HepG2 (cell line): ENCODE measurements around the gene ALB. TPM values are rescaled to one million over a fixed set of nuclear protein-coding genes. Genes with fewer than 3 reads are reported as not detected.

ENCODE experiments used
- CAMTA2 ChIP-seq: sonication (generic); formaldehyde crosslinking; IDR thresholded peaks from 2 replicates; pipeline ENCODE4 v1.4.0; 2020; ENCODE audit warnings: mild to moderate bottlenecking, missing genetic modification reagents, borderline replicate concordance
- CC2D1A ChIP-seq: sonication (generic); formaldehyde crosslinking; IDR thresholded peaks from 2 replicates; pipeline ENCODE4 v1.8.1; 2023; ENCODE audit warnings: mild to moderate bottlenecking, missing genetic modification reagents
- CREM ChIP-seq, 2 experiments: sonication (generic) in 1 of 2; formaldehyde crosslinking in 1 of 2; IDR thresholded peaks; 2 replicates each; pipeline versions ENCODE4 v1.4.0 to v1.6.1; 2016 to 2020; ENCODE audit warnings: antibody characterized with exemption in 1 of 2, mild to moderate bottlenecking in 1 of 2, missing genetic modification reagents in 1 of 2
- DPF2 ChIP-seq: sonication (generic); formaldehyde crosslinking; IDR thresholded peaks from 2 replicates; pipeline ENCODE4 v1.4.0; 2020; ENCODE audit warnings: mild to moderate bottlenecking, low read depth, missing genetic modification reagents, borderline replicate concordance
- HNF4A ChIP-seq: sonication (generic); formaldehyde crosslinking; IDR thresholded peaks from 2 replicates; pipeline ENCODE4 v1.4.0; 2020; ENCODE audit warnings: missing genetic modification reagents
- HOXA3 ChIP-seq: sonication (generic); formaldehyde crosslinking; IDR thresholded peaks from 2 replicates; pipeline ENCODE4 v1.5.0; 2020; ENCODE audit warnings: missing genetic modification reagents
- IRF2 ChIP-seq: IDR thresholded peaks from 2 replicates; pipeline ENCODE4 v1.6.1; 2018; ENCODE audit warnings: missing genetic modification reagents, missing compliant biosample characterization
- MATR3 ChIP-seq: sonication (generic); formaldehyde crosslinking; IDR thresholded peaks from 2 replicates; pipeline ENCODE4 v1.4.0; 2020; ENCODE audit warnings: missing genetic modification reagents
- PAWR ChIP-seq: sonication (generic); formaldehyde crosslinking; IDR thresholded peaks from 2 replicates; pipeline ENCODE4 v1.4.0; 2020; ENCODE audit warnings: missing genetic modification reagents, mild to moderate bottlenecking, borderline replicate concordance
- SMAD9 ChIP-seq: sonication (generic); formaldehyde crosslinking; IDR thresholded peaks from 2 replicates; pipeline ENCODE4 v1.5.1; 2020; ENCODE audit warnings: mild to moderate bottlenecking, missing genetic modification reagents
- SNAI1 ChIP-seq: sonication (generic); formaldehyde crosslinking; IDR thresholded peaks from 2 replicates; pipeline ENCODE4 v1.5.0; 2020; ENCODE audit warnings: mild to moderate bottlenecking, missing genetic modification reagents, borderline replicate concordance
- SP140L ChIP-seq: sonication (generic); formaldehyde crosslinking; IDR thresholded peaks from 2 replicates; pipeline ENCODE4 v1.4.0; 2020; ENCODE audit warnings: missing genetic modification reagents, borderline replicate concordance
- SP2 ChIP-seq: sonication (generic); formaldehyde crosslinking; IDR thresholded peaks from 2 replicates; pipeline ENCODE4 v1.5.1; 2020; ENCODE audit warnings: mild to moderate bottlenecking, missing genetic modification reagents
- TAF1 ChIP-seq: sonication (generic); formaldehyde crosslinking; IDR thresholded peaks from 2 replicates; pipeline ENCODE4 v1.4.0; 2020; ENCODE audit warnings: missing genetic modification reagents
- TEAD2 ChIP-seq: sonication (generic); formaldehyde crosslinking; IDR thresholded peaks from 2 replicates; pipeline ENCODE4 v1.9.0; 2021; ENCODE audit warnings: missing genetic modification reagents
- ZKSCAN1 ChIP-seq: fragments of 150-350 bp; IDR thresholded peaks from 2 replicates; pipeline ENCODE4 v1.6.1; 2014; ENCODE audit warnings: low read length
- ZNF143 ChIP-seq: sonication (generic); formaldehyde crosslinking; IDR thresholded peaks from 2 replicates; pipeline ENCODE4 v1.4.0; 2020; ENCODE audit warnings: missing genetic modification reagents
- ZNF335 ChIP-seq: sonication (generic); formaldehyde crosslinking; IDR thresholded peaks from 2 replicates; pipeline ENCODE4 v1.4.0; 2020; ENCODE audit warnings: missing genetic modification reagents
- ZNF510 ChIP-seq: sonication (generic); formaldehyde crosslinking; IDR thresholded peaks from 2 replicates; pipeline ENCODE4 v1.4.0; 2020; ENCODE audit warnings: low read depth, mild to moderate bottlenecking, missing genetic modification reagents
- ZNF615 ChIP-seq: sonication (generic); formaldehyde crosslinking; IDR thresholded peaks from 2 replicates; pipeline ENCODE4 v1.5.0; 2020; ENCODE audit warnings: mild to moderate bottlenecking, missing genetic modification reagents, borderline replicate concordance
- ZNF781 ChIP-seq: sonication (generic); formaldehyde crosslinking; IDR thresholded peaks from 2 replicates; pipeline ENCODE4 v1.5.1; 2020; ENCODE audit warnings: borderline replicate concordance, mild to moderate bottlenecking, missing genetic modification reagents; ENCODE audit errors: not compliant biosample characterization
- ZSCAN22 ChIP-seq: sonication (generic); formaldehyde crosslinking; IDR thresholded peaks from 2 replicates; pipeline ENCODE4 v1.4.0; 2020; ENCODE audit warnings: mild to moderate bottlenecking, missing genetic modification reagents
- polyA plus RNA-seq, 8 experiments: library from polyadenylated mRNA; depleted of rRNA in 3 of 8; stranded (reverse) in 7 of 8; unstranded in 1 of 8; fragments of >200 nt; fragmentation: Illumina TruSeq in 4 of 8; extraction: Trizol in 4 of 8; gene quantifications; 2 replicates each; pipeline versions ENCODE4 v1.2.1 to v1.2.3, GENCODE V29; 2011 to 2016; ENCODE audit warnings: low read depth in 4 of 8, missing spikeins in 1 of 8, mixed read lengths in 1 of 8; ENCODE audit not compliant: insufficient read depth in 1 of 8
- total RNA-seq, 5 experiments: library from RNA; depleted of rRNA; stranded (reverse); fragments of >200 nt; fragmentation: Illumina TruSeq; extraction: Trizol; gene quantifications; 2 replicates each; pipeline ENCODE4 v1.2.3, GENCODE V29; 2016; ENCODE audit warnings: low read depth in 1 of 5
- TF ChIP-seq, protein P1 (sequence below): sonication (generic); formaldehyde crosslinking; IDR thresholded peaks from 2 replicates; pipeline ENCODE4 v1.4.0; 2020; ENCODE audit warnings: missing genetic modification reagents, mild to moderate bottlenecking, borderline replicate concordance
- TF ChIP-seq, protein P2 (sequence below): sonication (generic); formaldehyde crosslinking; IDR thresholded peaks from 2 replicates; pipeline ENCODE4 v1.5.0; 2020; ENCODE audit warnings: mild to moderate bottlenecking, missing genetic modification reagents
- TF ChIP-seq, protein P3 (sequence below): sonication (generic); formaldehyde crosslinking; IDR thresholded peaks from 2 replicates; pipeline ENCODE4 v1.5.0; 2020; ENCODE audit warnings: mild to moderate bottlenecking, missing genetic modification reagents, moderate library complexity

The ALB gene
- total and polyA plus RNA-seq, 2 of the 13 experiments (the other 11 are each of a cell fraction or from before 2014, with no cell fraction given): 22,259 to 22,625 TPM

DNA sequence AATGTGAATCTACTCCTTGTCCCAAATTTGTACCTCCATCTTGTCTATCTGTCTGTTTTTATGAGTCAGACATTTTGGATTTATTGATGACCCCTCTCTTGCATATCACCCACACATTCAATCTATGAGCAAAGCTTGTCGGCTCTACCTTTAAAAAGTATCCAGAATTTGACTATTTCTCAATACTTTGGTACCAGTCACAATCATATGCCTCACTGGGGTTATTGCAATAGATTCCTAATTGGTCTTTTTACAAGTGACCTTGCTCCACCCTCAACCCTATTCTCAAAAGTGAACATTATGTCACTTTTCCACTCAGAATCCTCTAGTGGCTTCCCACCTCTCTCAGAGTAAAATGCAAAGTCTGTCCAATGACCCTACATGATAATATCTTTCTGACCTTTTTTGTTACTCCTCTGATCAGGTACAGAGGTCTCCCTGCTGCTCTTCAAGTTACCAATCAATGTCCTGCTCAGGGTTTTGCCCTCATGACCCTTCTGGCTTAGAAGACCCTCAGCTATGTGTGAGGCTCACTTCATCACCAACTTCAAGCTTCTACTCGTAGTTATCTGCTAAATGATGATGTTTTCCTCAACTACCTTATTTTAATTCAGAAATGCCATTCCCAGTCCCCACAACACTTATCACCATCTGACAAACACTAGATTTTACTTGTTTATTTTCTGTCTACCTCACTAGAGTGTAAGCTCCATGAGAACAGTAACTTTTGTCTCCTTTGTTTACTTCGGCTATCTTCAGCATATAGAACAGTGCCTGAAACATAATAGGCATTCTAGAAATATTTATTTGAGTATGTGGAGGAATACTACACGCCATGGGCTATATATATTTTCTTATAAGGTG lies 54.3 kb downstream of the ALB start (continued):
- TF ChIP-seq ZNF615 (CRISPR knock-in tag) (no peak), ZKSCAN1 (no peak), ZSCAN22 (CRISPR knock-in tag) (no peak), IRF2 (CRISPR knock-in tag) (no peak), HNF4A (CRISPR knock-in tag) (0 out of 2 replicates have a peak, but pooled peaks have one; percentile 20), SP2 (CRISPR knock-in tag) (no peak), ZNF510 (no peak), CAMTA2 (CRISPR knock-in tag) (no peak), HOXA3 (no peak), ZNF781 (CRISPR knock-in tag) (no peak), ZNF335 (no peak), DPF2 (CRISPR knock-in tag) (no peak), SP140L (no peak; the same call in 1 of the 2 replicates), SMAD9 (CRISPR knock-in tag) (no peak), PAWR (CRISPR knock-in tag) (no peak), MATR3 (CRISPR knock-in tag) (no peak), SNAI1 (CRISPR knock-in tag) (no peak), CC2D1A (no peak), TAF1 (CRISPR knock-in tag) (no peak), CREM (IDR thresholded peaks at IDR 0.05) (no peak), CREM (CRISPR knock-in tag; IDR thresholded peaks at IDR 0.05) (no peak), ZNF143 (CRISPR knock-in tag) (no peak), TEAD2 (CRISPR knock-in tag) (no peak)
- TF ChIP-seq, protein P1, sequence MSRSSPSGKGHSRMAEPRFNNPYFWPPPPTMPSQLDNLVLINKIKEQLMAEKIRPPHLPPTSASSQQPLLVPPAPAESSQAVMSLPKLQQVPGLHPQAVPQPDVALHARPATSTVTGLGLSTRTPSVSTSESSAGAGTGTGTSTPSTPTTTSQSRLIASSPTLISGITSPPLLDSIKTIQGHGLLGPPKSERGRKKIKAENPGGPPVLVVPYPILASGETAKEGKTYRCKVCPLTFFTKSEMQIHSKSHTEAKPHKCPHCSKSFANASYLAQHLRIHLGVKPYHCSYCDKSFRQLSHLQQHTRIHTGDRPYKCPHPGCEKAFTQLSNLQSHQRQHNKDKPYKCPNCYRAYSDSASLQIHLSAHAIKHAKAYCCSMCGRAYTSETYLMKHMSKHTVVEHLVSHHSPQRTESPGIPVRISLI: no peak
- TF ChIP-seq, protein P2, sequence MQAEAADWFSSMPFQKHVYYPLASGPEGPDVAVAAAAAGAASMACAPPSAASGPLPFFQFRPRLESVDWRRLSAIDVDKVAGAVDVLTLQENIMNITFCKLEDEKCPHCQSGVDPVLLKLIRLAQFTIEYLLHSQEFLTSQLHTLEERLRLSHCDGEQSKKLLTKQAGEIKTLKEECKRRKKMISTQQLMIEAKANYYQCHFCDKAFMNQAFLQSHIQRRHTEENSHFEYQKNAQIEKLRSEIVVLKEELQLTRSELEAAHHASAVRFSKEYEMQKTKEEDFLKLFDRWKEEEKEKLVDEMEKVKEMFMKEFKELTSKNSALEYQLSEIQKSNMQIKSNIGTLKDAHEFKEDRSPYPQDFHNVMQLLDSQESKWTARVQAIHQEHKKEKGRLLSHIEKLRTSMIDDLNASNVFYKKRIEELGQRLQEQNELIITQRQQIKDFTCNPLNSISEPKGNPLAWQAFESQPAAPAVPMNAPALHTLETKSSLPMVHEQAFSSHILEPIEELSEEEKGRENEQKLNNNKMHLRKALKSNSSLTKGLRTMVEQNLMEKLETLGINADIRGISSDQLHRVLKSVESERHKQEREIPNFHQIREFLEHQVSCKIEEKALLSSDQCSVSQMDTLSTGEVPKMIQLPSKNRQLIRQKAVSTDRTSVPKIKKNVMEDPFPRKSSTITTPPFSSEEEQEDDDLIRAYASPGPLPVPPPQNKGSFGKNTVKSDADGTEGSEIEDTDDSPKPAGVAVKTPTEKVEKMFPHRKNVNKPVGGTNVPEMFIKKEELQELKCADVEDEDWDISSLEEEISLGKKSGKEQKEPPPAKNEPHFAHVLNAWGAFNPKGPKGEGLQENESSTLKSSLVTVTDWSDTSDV (CRISPR knock-in tag): no peak
- TF ChIP-seq, protein P3, sequence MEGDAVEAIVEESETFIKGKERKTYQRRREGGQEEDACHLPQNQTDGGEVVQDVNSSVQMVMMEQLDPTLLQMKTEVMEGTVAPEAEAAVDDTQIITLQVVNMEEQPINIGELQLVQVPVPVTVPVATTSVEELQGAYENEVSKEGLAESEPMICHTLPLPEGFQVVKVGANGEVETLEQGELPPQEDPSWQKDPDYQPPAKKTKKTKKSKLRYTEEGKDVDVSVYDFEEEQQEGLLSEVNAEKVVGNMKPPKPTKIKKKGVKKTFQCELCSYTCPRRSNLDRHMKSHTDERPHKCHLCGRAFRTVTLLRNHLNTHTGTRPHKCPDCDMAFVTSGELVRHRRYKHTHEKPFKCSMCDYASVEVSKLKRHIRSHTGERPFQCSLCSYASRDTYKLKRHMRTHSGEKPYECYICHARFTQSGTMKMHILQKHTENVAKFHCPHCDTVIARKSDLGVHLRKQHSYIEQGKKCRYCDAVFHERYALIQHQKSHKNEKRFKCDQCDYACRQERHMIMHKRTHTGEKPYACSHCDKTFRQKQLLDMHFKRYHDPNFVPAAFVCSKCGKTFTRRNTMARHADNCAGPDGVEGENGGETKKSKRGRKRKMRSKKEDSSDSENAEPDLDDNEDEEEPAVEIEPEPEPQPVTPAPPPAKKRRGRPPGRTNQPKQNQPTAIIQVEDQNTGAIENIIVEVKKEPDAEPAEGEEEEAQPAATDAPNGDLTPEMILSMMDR (CRISPR knock-in tag): no peak
